ENCODE measurements around the gene SLC6A17.

DNA sequence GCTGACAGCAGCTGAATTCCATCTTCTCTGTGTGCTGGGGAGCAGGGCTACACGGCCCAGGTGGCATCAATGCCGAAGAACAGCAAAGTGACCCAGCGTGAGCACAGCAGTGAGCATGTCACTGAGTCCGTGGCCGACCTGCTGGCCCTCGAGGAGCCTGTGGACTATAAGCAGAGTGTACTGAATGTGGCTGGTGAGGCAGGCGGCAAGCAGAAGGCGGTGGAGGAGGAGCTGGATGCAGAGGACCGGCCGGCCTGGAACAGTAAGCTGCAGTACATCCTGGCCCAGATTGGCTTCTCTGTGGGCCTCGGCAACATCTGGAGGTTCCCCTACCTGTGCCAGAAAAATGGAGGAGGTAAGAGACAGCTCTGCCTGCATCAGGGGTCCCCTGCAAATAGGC lies 16.6 kb downstream of the SLC6A17 start:
- TF ChIP-seq, protein P1, sequence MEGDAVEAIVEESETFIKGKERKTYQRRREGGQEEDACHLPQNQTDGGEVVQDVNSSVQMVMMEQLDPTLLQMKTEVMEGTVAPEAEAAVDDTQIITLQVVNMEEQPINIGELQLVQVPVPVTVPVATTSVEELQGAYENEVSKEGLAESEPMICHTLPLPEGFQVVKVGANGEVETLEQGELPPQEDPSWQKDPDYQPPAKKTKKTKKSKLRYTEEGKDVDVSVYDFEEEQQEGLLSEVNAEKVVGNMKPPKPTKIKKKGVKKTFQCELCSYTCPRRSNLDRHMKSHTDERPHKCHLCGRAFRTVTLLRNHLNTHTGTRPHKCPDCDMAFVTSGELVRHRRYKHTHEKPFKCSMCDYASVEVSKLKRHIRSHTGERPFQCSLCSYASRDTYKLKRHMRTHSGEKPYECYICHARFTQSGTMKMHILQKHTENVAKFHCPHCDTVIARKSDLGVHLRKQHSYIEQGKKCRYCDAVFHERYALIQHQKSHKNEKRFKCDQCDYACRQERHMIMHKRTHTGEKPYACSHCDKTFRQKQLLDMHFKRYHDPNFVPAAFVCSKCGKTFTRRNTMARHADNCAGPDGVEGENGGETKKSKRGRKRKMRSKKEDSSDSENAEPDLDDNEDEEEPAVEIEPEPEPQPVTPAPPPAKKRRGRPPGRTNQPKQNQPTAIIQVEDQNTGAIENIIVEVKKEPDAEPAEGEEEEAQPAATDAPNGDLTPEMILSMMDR (IDR thresholded peaks at IDR 0.05), result no peak
- no peak for TF ChIP-seq POLR2A (IDR thresholded peaks at IDR 0.05)
- no peak for TF ChIP-seq POLR2AphosphoS5 (IDR thresholded peaks at IDR 0.05)

Data from prostate gland (tissue), 2 donors.